Measurements from ENCODE around the gene KCNN4. TPM values are rescaled to one million over a fixed set of nuclear protein-coding genes. Genes with fewer than 3 reads are reported as not detected.

The KCNN4 gene
- total RNA-seq, 5 donors from 2014 or later (not counting 1 experiment from before 2014, with no cell fraction given), result 21.9 to 90.1 (median 37.6) TPM

- ChIA-PET POLR2A (interaction anchor here in 1 of 2 donors (0.5 kb wide), 1 partner anchor 10 kb away, joined by 3 read pairs; no protein-coding TSS in a partner anchor), CTCF (no interaction called here)
- WGBS (ENCODE audit: insufficient coverage), result 97% methylated on average over 10 of the region's 14 CpGs
- Histone ChIP-seq H3K4me3 (ENCODE audit: control insufficient read depth in 1 of 2, extremely low read depth in 1 of 2, low read length in 1 of 2) (no peak overlapping the region), H3K9me3 (no peaks in the 10 kb centered on the region), H3K4me1 (ENCODE audit: control insufficient read depth in 1 of 2, extremely low read depth in 1 of 2, insufficient read depth in 2 of 2, low read length in 2 of 2) (no peaks in the 10 kb centered on the region), H3K36me3 (ENCODE audit: control insufficient read depth in 2 of 2, extremely low read depth in 1 of 2, insufficient read depth in 1 of 2, low read length in 1 of 2) (peaks cover 24 to 67% of the 10 kb centered on the region in 2 donors), H3K27ac (ENCODE audit: low read length) (no peak overlapping the region), H3K27me3 (replicated peaks in 1 of 2; ENCODE audit: control insufficient read depth in 2 of 2, extremely low read depth in 1 of 2, insufficient read depth in 2 of 2, low read length in 1 of 2) (no peaks in the 10 kb centered on the region)
- H3K27me3 Mint-ChIP-seq, result no peaks in the 10 kb centered on the region
- no peak overlapping the region for H3K27ac Mint-ChIP-seq
- no peak for DNase-seq
- no peak overlapping the region for H3K4me3 Mint-ChIP-seq
- H3K4me1 Mint-ChIP-seq, result no peaks in the 10 kb centered on the region
- H3K36me3 Mint-ChIP-seq, result peaks cover 52% of the 10 kb centered on the region
- no peaks in the 10 kb centered on the region for H3K9me3 Mint-ChIP-seq
- ATAC-seq (replicated peaks in 1 of 4), result no peak
Observed at GRCh38 chr19:43731346-43731745, 49.4 kb downstream of the KCNN4 start.

DNA sequence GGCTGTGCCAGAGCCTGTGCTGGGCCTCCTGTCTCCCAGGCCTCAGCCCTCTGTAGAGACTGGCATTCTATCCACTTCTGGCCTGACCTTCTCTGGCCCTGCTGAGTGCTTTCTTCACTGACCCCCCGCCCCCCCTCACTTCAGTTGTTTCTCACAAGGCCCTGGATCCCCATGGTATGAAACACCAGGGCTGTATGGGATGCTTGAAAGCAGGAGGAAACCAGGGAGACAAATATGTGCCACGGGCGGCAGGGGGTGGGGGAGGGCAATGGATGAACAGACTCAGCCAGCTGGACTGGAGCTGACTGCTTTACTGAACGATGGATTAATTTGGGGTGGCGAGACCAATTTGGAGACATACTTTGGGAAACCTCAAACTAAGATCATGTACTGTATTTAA, 50.9 kb downstream of the KCNN4 start:
- H3K27ac Mint-ChIP-seq, result no peak overlapping the region
- ChIA-PET POLR2A (no interaction called here), CTCF (no interaction called here)
- Histone ChIP-seq H3K4me1 (ENCODE audit: control insufficient read depth in 1 of 2, extremely low read depth in 1 of 2, insufficient read depth in 2 of 2, low read length in 2 of 2) (no peaks in the 10 kb centered on the region), H3K9me3 (no peaks in the 10 kb centered on the region), H3K27ac (ENCODE audit: low read length) (no peak overlapping the region), H3K36me3 (ENCODE audit: control insufficient read depth in 2 of 2, extremely low read depth in 1 of 2, insufficient read depth in 1 of 2, low read length in 1 of 2) (peaks cover 24 to 56% of the 10 kb centered on the region in 2 donors), H3K4me3 (ENCODE audit: control insufficient read depth in 1 of 2, extremely low read depth in 1 of 2, low read length in 1 of 2) (no peak overlapping the region), H3K27me3 (replicated peaks in 1 of 2; ENCODE audit: control insufficient read depth in 2 of 2, extremely low read depth in 1 of 2, insufficient read depth in 2 of 2, low read length in 1 of 2) (no peaks in the 10 kb centered on the region)
- peaks cover 0 to 8% (median 7%) of the 10 kb centered on the region in 3 donors for H3K4me1 Mint-ChIP-seq
- DNase-seq (no peak), ATAC-seq (replicated peaks in 1 of 4) (no peak)
- H3K9me3 Mint-ChIP-seq, result no peaks in the 10 kb centered on the region
- WGBS (ENCODE audit: insufficient coverage), result 90% methylated on average over 3 of the region's 5 CpGs
- H3K4me3 Mint-ChIP-seq, result no peak overlapping the region
- no peaks in the 10 kb centered on the region for H3K27me3 Mint-ChIP-seq
- peaks cover 44% of the 10 kb centered on the region for H3K36me3 Mint-ChIP-seq

GRCh38 chr19:43727593-43727853, 53.2 kb downstream of the KCNN4 start:
- POLR2A ChIA-PET, result no interaction called here

GRCh38 chr19:43726736-43727592, 53.8 kb downstream of the KCNN4 start:
- peak overlapping the region in 1 of 2 donors; percentile 22 for H3K27ac Mint-ChIP-seq
- CTCF ChIA-PET, result interaction anchor here (0.5 to 0.7 kb wide), 2 partner anchors 207 to 985 kb away, joined by 4 to 5 read pairs; no protein-coding TSS in a partner anchor
- DNase-seq (no peak), ATAC-seq (replicated peaks in 1 of 4) (no peak)
- Histone ChIP-seq H3K4me3 (ENCODE audit: control insufficient read depth in 1 of 2, extremely low read depth in 1 of 2, low read length in 1 of 2) (no peak overlapping the region), H3K4me1 (ENCODE audit: control insufficient read depth in 1 of 2, extremely low read depth in 1 of 2, insufficient read depth in 2 of 2, low read length in 2 of 2) (no peaks in the 10 kb centered on the region), H3K9me3 (no peaks in the 10 kb centered on the region), H3K27ac (ENCODE audit: low read length) (no peak overlapping the region), H3K27me3 (replicated peaks in 1 of 2; ENCODE audit: control insufficient read depth in 2 of 2, extremely low read depth in 1 of 2, insufficient read depth in 2 of 2, low read length in 1 of 2) (no peaks in the 10 kb centered on the region), H3K36me3 (ENCODE audit: control insufficient read depth in 2 of 2, extremely low read depth in 1 of 2, insufficient read depth in 1 of 2, low read length in 1 of 2) (peaks cover 13 to 26% of the 10 kb centered on the region in 2 donors)
- peaks cover 0 to 9% (median 7%) of the 10 kb centered on the region in 3 donors for H3K4me1 Mint-ChIP-seq
- POLR2A ChIA-PET, result no interaction called here
- no peak overlapping the region for H3K4me3 Mint-ChIP-seq
- no peaks in the 10 kb centered on the region for H3K9me3 Mint-ChIP-seq
- H3K27me3 Mint-ChIP-seq, result no peaks in the 10 kb centered on the region
- H3K36me3 Mint-ChIP-seq, result peaks cover 24% of the 10 kb centered on the region
- WGBS (ENCODE audit: insufficient coverage), result 82% methylated on average over 13 of the region's 15 CpGs

More at GRCh38 chr19:43727593-43727853, 53.2 kb downstream of the KCNN4 start:
- Histone ChIP-seq H3K4me3 (ENCODE audit: control insufficient read depth in 1 of 2, extremely low read depth in 1 of 2, low read length in 1 of 2) (no peak overlapping the region), H3K9me3 (no peaks in the 10 kb centered on the region), H3K36me3 (ENCODE audit: control insufficient read depth in 2 of 2, extremely low read depth in 1 of 2, insufficient read depth in 1 of 2, low read length in 1 of 2) (peaks cover 16 to 32% of the 10 kb centered on the region in 2 donors), H3K4me1 (ENCODE audit: control insufficient read depth in 1 of 2, extremely low read depth in 1 of 2, insufficient read depth in 2 of 2, low read length in 2 of 2) (no peaks in the 10 kb centered on the region), H3K27me3 (replicated peaks in 1 of 2; ENCODE audit: control insufficient read depth in 2 of 2, extremely low read depth in 1 of 2, insufficient read depth in 2 of 2, low read length in 1 of 2) (no peaks in the 10 kb centered on the region), H3K27ac (ENCODE audit: low read length) (no peak overlapping the region)
- no peak for ATAC-seq (replicated peaks in 1 of 4)
- no peak for DNase-seq
- peak overlapping the region in 1 of 2 donors; percentile 22 for H3K27ac Mint-ChIP-seq
- no CpG with 5 or more reads among the region's 4 CpGs for WGBS (ENCODE audit: insufficient coverage)
- peaks cover 29% of the 10 kb centered on the region for H3K36me3 Mint-ChIP-seq
- no peak overlapping the region for H3K4me3 Mint-ChIP-seq
- H3K27me3 Mint-ChIP-seq, result no peaks in the 10 kb centered on the region
- peaks cover 0 to 9% (median 7%) of the 10 kb centered on the region in 3 donors for H3K4me1 Mint-ChIP-seq
- CTCF ChIA-PET, result no interaction called here
- no peaks in the 10 kb centered on the region for H3K9me3 Mint-ChIP-seq

GRCh38 chr19:43725468-43725867, 55.3 kb downstream of the KCNN4 start:
- Histone ChIP-seq H3K9me3 (no peaks in the 10 kb centered on the region), H3K4me1 (ENCODE audit: control insufficient read depth in 1 of 2, extremely low read depth in 1 of 2, insufficient read depth in 2 of 2, low read length in 2 of 2) (no peaks in the 10 kb centered on the region), H3K27ac (ENCODE audit: low read length) (no peak overlapping the region), H3K36me3 (ENCODE audit: control insufficient read depth in 2 of 2, extremely low read depth in 1 of 2, insufficient read depth in 1 of 2, low read length in 1 of 2) (peaks cover 9 to 12% of the 10 kb centered on the region in 2 donors), H3K27me3 (replicated peaks in 1 of 2; ENCODE audit: control insufficient read depth in 2 of 2, extremely low read depth in 1 of 2, insufficient read depth in 2 of 2, low read length in 1 of 2) (peaks cover 0 to 4% of the 10 kb centered on the region in 2 experiments), H3K4me3 (ENCODE audit: control insufficient read depth in 1 of 2, extremely low read depth in 1 of 2, low read length in 1 of 2) (no peak overlapping the region)
- Mint-ChIP-seq H3K4me1 (peaks cover 0 to 9% (median 7%) of the 10 kb centered on the region in 3 donors), H3K27ac (no peak overlapping the region), H3K9me3 (no peaks in the 10 kb centered on the region), H3K36me3 (peaks cover 22% of the 10 kb centered on the region), H3K4me3 (no peak overlapping the region), H3K27me3 (no peaks in the 10 kb centered on the region)
- ATAC-seq (replicated peaks in 1 of 4), result no peak
- no peak for DNase-seq
- POLR2A ChIA-PET, result interaction anchor here in 1 of 2 donors (0.7 kb wide), 1 partner anchor 56 kb away, joined by 5 read pairs; no protein-coding TSS in a partner anchor
- 45% methylated on average over 5 of the region's 7 CpGs for WGBS (ENCODE audit: insufficient coverage)
- CTCF ChIA-PET, result interaction anchor here in 1 of 2 donors (0.6 to 2.7 kb wide), 2 partner anchors 57 to 136 kb away, joined by 3 to 18 read pairs; no protein-coding TSS in a partner anchor

- ChIA-PET CTCF (interaction anchor here in 1 of 2 donors (0.6 to 2.7 kb wide), 2 partner anchors 56 to 135 kb away, joined by 3 to 18 read pairs; no protein-coding TSS in a partner anchor), POLR2A (interaction anchor here in 1 of 2 donors (0.6 kb wide), 1 partner anchor 20 kb away, joined by 3 read pairs; no protein-coding TSS in a partner anchor)
- WGBS (ENCODE audit: insufficient coverage), result no CpG with 5 or more reads among the region's 8 CpGs
- H3K9me3 Mint-ChIP-seq, result no peaks in the 10 kb centered on the region
- H3K27ac Mint-ChIP-seq, result no peak overlapping the region
- H3K4me3 Mint-ChIP-seq, result no peak overlapping the region
- H3K36me3 ChIP-seq (ENCODE audit: control insufficient read depth in 2 of 2, extremely low read depth in 1 of 2, insufficient read depth in 1 of 2, low read length in 1 of 2), result peaks cover 9 to 12% of the 10 kb centered on the region in 2 donors
- H3K4me1 Mint-ChIP-seq, result peaks cover 0 to 9% (median 7%) of the 10 kb centered on the region in 3 donors
- H3K27ac ChIP-seq (ENCODE audit: low read length), result no peak overlapping the region
- peaks cover 17% of the 10 kb centered on the region for H3K36me3 Mint-ChIP-seq
- no peaks in the 10 kb centered on the region for H3K27me3 Mint-ChIP-seq
- no peaks in the 10 kb centered on the region for H3K9me3 ChIP-seq
- ATAC-seq (replicated peaks in 1 of 4) (no peak), DNase-seq (no peak)
- H3K27me3 ChIP-seq (replicated peaks in 1 of 2; ENCODE audit: control insufficient read depth in 2 of 2, extremely low read depth in 1 of 2, insufficient read depth in 2 of 2, low read length in 1 of 2), result peaks cover 0 to 5% of the 10 kb centered on the region in 2 experiments
- H3K4me3 ChIP-seq (ENCODE audit: control insufficient read depth in 1 of 2, extremely low read depth in 1 of 2, low read length in 1 of 2), result no peak overlapping the region
- H3K4me1 ChIP-seq (ENCODE audit: control insufficient read depth in 1 of 2, extremely low read depth in 1 of 2, insufficient read depth in 2 of 2, low read length in 2 of 2), result no peaks in the 10 kb centered on the region
Observed at GRCh38 chr19:43724896-43725295, 55.9 kb downstream of the KCNN4 start.
